Measurements from ENCODE around the gene C10orf67. TPM values are rescaled to one million over a fixed set of nuclear protein-coding genes. Genes with fewer than 3 reads are reported as not detected.

The C10orf67 gene
- total RNA-seq, 1 donor from 2014 or later = 1.6 TPM

GRCh38 chr10:23193435-23194074 lies 151.0 kb downstream of the C10orf67 start:
- H3K27ac ChIP-seq = no peak overlapping the region
- no peaks in the 10 kb centered on the region for H3K4me1 ChIP-seq
- H3K36me3 ChIP-seq = no peaks in the 10 kb centered on the region
- H3K27me3 ChIP-seq = peaks cover 71% of the 10 kb centered on the region
- H3K9me3 ChIP-seq = no peaks in the 10 kb centered on the region
- ATAC-seq (no peak), DNase-seq (no peak)
- TF ChIP-seq CTCF (IDR thresholded peaks at IDR 0.05) = no peak
- intact Hi-C loops (cut with DNase I) = no loop called here
- no peak overlapping the region for H3K4me3 ChIP-seq

GRCh38 chr10:23192712-23193434 lies 151.7 kb downstream of the C10orf67 start:
- Histone ChIP-seq H3K4me3 (no peak overlapping the region), H3K27ac (no peak overlapping the region), H3K9me3 (no peaks in the 10 kb centered on the region), H3K4me1 (no peaks in the 10 kb centered on the region), H3K36me3 (no peaks in the 10 kb centered on the region), H3K27me3 (peaks cover 77% of the 10 kb centered on the region)
- DNase-seq (no peak), ATAC-seq (no peak)
- intact Hi-C loops (cut with DNase I) = no loop called here
- TF ChIP-seq CTCF (IDR thresholded peaks at IDR 0.05) = no peak

GRCh38 chr10:23191764-23192711 lies 152.6 kb downstream of the C10orf67 start, which contains the start of gene PTF1A:
TSS of gene PTF1A (plus strand) at chr10:23192312. CDS start at chr10:23192531, 219 bp downstream.
- Histone ChIP-seq H3K4me3 (no peak within 1 kb of the TSS), H3K27ac (no peak within 1 kb of the TSS), H3K4me1 (no peaks in the 10 kb centered on the region), H3K36me3 (no peaks in the 10 kb centered on the region), H3K27me3 (peaks cover 84% of the 10 kb centered on the region), H3K9me3 (no peaks in the 10 kb centered on the region)
- ATAC-seq (no peak), DNase-seq (no peak)
- intact Hi-C loops (cut with DNase I) = no loop called here
- TF ChIP-seq CTCF (IDR thresholded peaks at IDR 0.05) = no peak

- no peak for TF ChIP-seq CTCF (IDR thresholded peaks at IDR 0.05)
- DNase-seq = no peak
- Histone ChIP-seq H3K27me3 (peaks cover 81% of the 10 kb centered on the region), H3K9me3 (no peaks in the 10 kb centered on the region), H3K4me1 (no peaks in the 10 kb centered on the region), H3K27ac (no peak overlapping the region), H3K36me3 (no peaks in the 10 kb centered on the region), H3K4me3 (no peak overlapping the region)
- ATAC-seq = no peak
- intact Hi-C loops (cut with DNase I) = no loop called here
These were observed 153.5 kb downstream of the C10orf67 start for GRCh38 chr10:23190872-23191763.

- Histone ChIP-seq H3K4me3 (no peak overlapping the region), H3K4me1 (no peaks in the 10 kb centered on the region), H3K27ac (no peak overlapping the region), H3K27me3 (peaks cover 60% of the 10 kb centered on the region), H3K9me3 (no peaks in the 10 kb centered on the region), H3K36me3 (no peaks in the 10 kb centered on the region)
- intact Hi-C loops (cut with DNase I) = no loop called here
- DNase-seq = no peak
- no peak for TF ChIP-seq CTCF (IDR thresholded peaks at IDR 0.05)
- ATAC-seq = no peak
These were observed 155.6 kb downstream of the C10orf67 start for GRCh38 chr10:23189024-23189423.

Data from upper lobe of right lung (tissue), 1 donor.